Spleen (tissue), 11 donors: ENCODE data around the gene CBR1. TPM values are rescaled to one million over a fixed set of nuclear protein-coding genes. Genes with fewer than 3 reads are reported as not detected.

ENCODE experiments used
- DNase-seq: peaks from one replicate; pipeline ENCODE4 v3.0.0-alpha.2; 2020
- H3K27ac ChIP-seq, 8 donors: fragments of 200-600 bp; sonication (generic) in 7 of 8; 1 replicate in 4 of 8; 2 replicates in 4 of 8; pipeline versions ENCODE4 v1.5.0 to v1.8.0; 2016 to 2021; ENCODE audit warnings: inconsistent platforms in 4 of 8, mild to moderate bottlenecking in 4 of 8, moderate library complexity in 1 of 8
- H3K27me3 ChIP-seq, 7 donors: fragments of 200-600 bp; sonication (generic) in 6 of 7; replicated peaks in 1 of 7; 1 replicate in 4 of 7; 2 replicates in 3 of 7; pipeline versions ENCODE4 v1.5.0 to v1.8.0; 2016 to 2021; ENCODE audit warnings: inconsistent platforms in 3 of 7, mild to moderate bottlenecking in 1 of 7
- H3K36me3 ChIP-seq, 6 donors: fragments of 200-600 bp; sonication (generic) in 5 of 6; 1 replicate in 4 of 6; 2 replicates in 2 of 6; pipeline versions ENCODE4 v1.5.0 to v1.8.0; 2016 to 2021; ENCODE audit warnings: inconsistent platforms in 2 of 6
- H3K4me1 ChIP-seq, 6 donors: fragments of 200-600 bp; sonication (generic) in 5 of 6; 1 replicate in 3 of 6; 2 replicates in 3 of 6; pipeline versions ENCODE4 v1.5.0 to v1.8.0; 2016 to 2021; ENCODE audit warnings: inconsistent platforms in 3 of 6
- H3K4me3 ChIP-seq, 8 donors: fragments of 200-600 bp; sonication (generic) in 7 of 8; 1 replicate in 4 of 8; 2 replicates in 4 of 8; pipeline versions ENCODE4 v1.5.0 to v1.8.0; 2016 to 2021; ENCODE audit warnings: inconsistent platforms in 4 of 8, mild to moderate bottlenecking in 4 of 8, moderate library complexity in 2 of 8
- H3K9me3 ChIP-seq, 8 donors: fragments of 200-600 bp; sonication (generic) in 7 of 8; 1 replicate in 4 of 8; 2 replicates in 4 of 8; pipeline versions ENCODE4 v1.5.0 to v1.8.0; 2016 to 2021; ENCODE audit warnings: inconsistent platforms in 4 of 8
- POLR2A ChIP-seq, 3 donors: fragments of 450-650 bp; IDR thresholded peaks; one replicate each; pipeline ENCODE4 v1.5.1; 2017; ENCODE audit warnings: antibody characterized with exemption in 3 of 3, mild to moderate bottlenecking in 1 of 3
- POLR2AphosphoS5 ChIP-seq, 3 donors: sonication (generic); formaldehyde crosslinking; IDR thresholded peaks; one replicate each; pipeline ENCODE4 v1.5.1; 2017; ENCODE audit warnings: antibody characterized with exemption in 3 of 3
- WGBS, 5 donors: extraction: QIAGEN DNeasy Blood & Tissue Kit in 3 of 5; methylation state at CpG; one replicate each; pipeline versions ENCODE4 v1.1.5 to v1.1.7; 2013 to 2018; 5-methylcytosine and 5-hydroxymethylcytosine counted together
- intact Hi-C: fragments of 100-400 bp; cut with DNase I; formaldehyde crosslinking; loops from one replicate; pipeline ENCODE4 v1.15.0; 2023; ENCODE audit warnings: low total_unique reads
- polyA plus RNA-seq, 3 donors: library from polyadenylated mRNA; stranded (reverse); fragments of 200-250 nt; gene quantifications; one replicate each; pipeline ENCODE4 v1.2.1, GENCODE V29; 2013
- total RNA-seq, 7 donors: library from RNA; depleted of rRNA in 3 of 7; stranded (reverse); fragments of >200 nt in 3 of 7; fragmentation: NEBNext Ultra II Directional in 4 of 7; extraction: Animal tissue kit (Norgen Biotek cat#: 25700) in 4 of 7; gene quantifications; one replicate each; pipeline versions ENCODE4 v1.1.0 to v1.2.1, GENCODE V29; 2016 to 2021
- TF ChIP-seq, protein P1 (sequence below), 11 experiments: fragments of 200-600 bp in 7 of 11; fragments of 450-650 bp in 4 of 11; sonication (generic) in 4 of 11; IDR thresholded peaks in 8 of 11; conservative IDR thresholded peaks in 3 of 11; 1 replicate in 7 of 11; 2 replicates in 4 of 11; pipeline versions ENCODE4 v1.4.0 to v1.8.0; 2016 to 2021; ENCODE audit warnings: antibody characterized with exemption in 11 of 11, inconsistent platforms in 4 of 11, mild to moderate bottlenecking in 1 of 11
- donor health status: healthy with polysubstance abuse.
- donor health status: DM: no; HTN: no; CAD: no; lungs with moderate emphysema.
- donor health status: DM: no; HTN: no; CAD: no.
- donor health status: Bipolar disorder and iron deficiency.
- donor health status: healthy.
- donor health status: DM: no; HTN: no; CAD: no.
- donor health status: DM: yes; HTN: yes; CAD: no.

Gene CBR1
- total and polyA plus RNA-seq, 10 donors, result 30.7 to 128 (median 45.5) TPM

- Histone ChIP-seq H3K27ac (no peak overlapping the region), H3K36me3 (peaks cover 0 to 33% (median 9%) of the 10 kb centered on the region in 6 donors), H3K9me3 (no peaks in the 10 kb centered on the region), H3K4me1 (peaks cover 16 to 78% (median 34%) of the 10 kb centered on the region in 6 donors), H3K27me3 (no peaks in the 10 kb centered on the region), H3K4me3 (no peak overlapping the region)
- DNase-seq, result no peak
- TF ChIP-seq POLR2AphosphoS5 (IDR thresholded peaks at IDR 0.05), result no peak
- TF ChIP-seq POLR2A (IDR thresholded peaks at IDR 0.05), result no peak
- TF ChIP-seq, protein P1, sequence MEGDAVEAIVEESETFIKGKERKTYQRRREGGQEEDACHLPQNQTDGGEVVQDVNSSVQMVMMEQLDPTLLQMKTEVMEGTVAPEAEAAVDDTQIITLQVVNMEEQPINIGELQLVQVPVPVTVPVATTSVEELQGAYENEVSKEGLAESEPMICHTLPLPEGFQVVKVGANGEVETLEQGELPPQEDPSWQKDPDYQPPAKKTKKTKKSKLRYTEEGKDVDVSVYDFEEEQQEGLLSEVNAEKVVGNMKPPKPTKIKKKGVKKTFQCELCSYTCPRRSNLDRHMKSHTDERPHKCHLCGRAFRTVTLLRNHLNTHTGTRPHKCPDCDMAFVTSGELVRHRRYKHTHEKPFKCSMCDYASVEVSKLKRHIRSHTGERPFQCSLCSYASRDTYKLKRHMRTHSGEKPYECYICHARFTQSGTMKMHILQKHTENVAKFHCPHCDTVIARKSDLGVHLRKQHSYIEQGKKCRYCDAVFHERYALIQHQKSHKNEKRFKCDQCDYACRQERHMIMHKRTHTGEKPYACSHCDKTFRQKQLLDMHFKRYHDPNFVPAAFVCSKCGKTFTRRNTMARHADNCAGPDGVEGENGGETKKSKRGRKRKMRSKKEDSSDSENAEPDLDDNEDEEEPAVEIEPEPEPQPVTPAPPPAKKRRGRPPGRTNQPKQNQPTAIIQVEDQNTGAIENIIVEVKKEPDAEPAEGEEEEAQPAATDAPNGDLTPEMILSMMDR (IDR thresholded peaks at IDR 0.05 in 8 of 11, conservative IDR thresholded peaks at IDR 0.05 in 3 of 11), result no peak
- intact Hi-C loops, result no loop called here
- WGBS, 5 donors, result 84 to 96% (median 90%) methylated on average over 3 of the region's 3 CpGs
These were observed 5.3 kb downstream of the CBR1 start for GRCh38 chr21:36075171-36075570.

GRCh38 chr21:36075953-36076352 lies 6.1 kb downstream of the CBR1 start:
- H3K36me3 ChIP-seq, result peaks cover 0 to 31% (median 9%) of the 10 kb centered on the region in 6 donors
- no peaks in the 10 kb centered on the region for H3K27me3 ChIP-seq
- H3K4me3 ChIP-seq, result no peak overlapping the region
- no peaks in the 10 kb centered on the region for H3K9me3 ChIP-seq
- peak overlapping the region in 1 of 8 donors; percentile 82 for H3K27ac ChIP-seq
- no peak for DNase-seq
- intact Hi-C loops, result no loop called here
- peaks cover 10 to 71% (median 27%) of the 10 kb centered on the region in 6 donors for H3K4me1 ChIP-seq
- 81 to 89% (median 86%) methylated on average over 5 of the region's 5 CpGs for WGBS, 5 donors
- TF ChIP-seq POLR2A (IDR thresholded peaks at IDR 0.05) (no peak), POLR2AphosphoS5 (IDR thresholded peaks at IDR 0.05) (no peak)
- TF ChIP-seq, protein P1 (IDR thresholded peaks at IDR 0.05 in 8 of 11, conservative IDR thresholded peaks at IDR 0.05 in 3 of 11), result no peak

- intact Hi-C loops, result no loop called here
- H3K36me3 ChIP-seq, result peaks cover 0 to 20% (median 7%) of the 10 kb centered on the region in 6 donors
- peaks cover 4 to 59% (median 21%) of the 10 kb centered on the region in 6 donors for H3K4me1 ChIP-seq
- no peaks in the 10 kb centered on the region for H3K9me3 ChIP-seq
- no peak overlapping the region for H3K4me3 ChIP-seq
- TF ChIP-seq POLR2A (IDR thresholded peaks at IDR 0.05) (no peak), POLR2AphosphoS5 (IDR thresholded peaks at IDR 0.05) (no peak)
- TF ChIP-seq, protein P1 (IDR thresholded peaks at IDR 0.05 in 8 of 11, conservative IDR thresholded peaks at IDR 0.05 in 3 of 11), result no peak
- no peaks in the 10 kb centered on the region for H3K27me3 ChIP-seq
- WGBS, 5 donors, result 76 to 83% (median 80%) methylated on average over 7 of the region's 7 CpGs
- H3K27ac ChIP-seq, result peak overlapping the region in 4 of 8 donors; percentile 53 to 82 (median 61)
- no peak for DNase-seq
These were observed 7.2 kb downstream of the CBR1 start for GRCh38 chr21:36076878-36077655.

GRCh38 chr21:36077758-36078157 lies 7.9 kb downstream of the CBR1 start:
- no peak overlapping the region for H3K4me3 ChIP-seq
- intact Hi-C loops, result no loop called here
- TF ChIP-seq, protein P1 (IDR thresholded peaks at IDR 0.05 in 8 of 11, conservative IDR thresholded peaks at IDR 0.05 in 3 of 11), result no peak
- TF ChIP-seq POLR2AphosphoS5 (IDR thresholded peaks at IDR 0.05), result no peak
- no peak for TF ChIP-seq POLR2A (IDR thresholded peaks at IDR 0.05)
- peaks cover 1 to 53% (median 17%) of the 10 kb centered on the region in 6 donors for H3K4me1 ChIP-seq
- 83 to 91% (median 87%) methylated on average over 8 to 9 of the region's 9 CpGs for WGBS, 5 donors
- no peaks in the 10 kb centered on the region for H3K9me3 ChIP-seq
- H3K36me3 ChIP-seq, result peaks cover 0 to 13% (median under 1%) of the 10 kb centered on the region in 6 donors
- no peaks in the 10 kb centered on the region for H3K27me3 ChIP-seq
- H3K27ac ChIP-seq, result peak overlapping the region in 4 of 8 donors; percentile 53 to 82 (median 61)
- DNase-seq, result no peak
